Measurements from ENCODE around the gene KPNA5. TPM values are rescaled to one million over a fixed set of nuclear protein-coding genes. Genes with fewer than 3 reads are reported as not detected.
"Not testable (repeated sequence)": the region's sequence is repeated elsewhere in the genome, so short reads cannot be mapped to it uniquely, and the experiment has no call there.

The KPNA5 gene
- total and polyA plus RNA-seq, 7 experiments from 2014 or later: 11.0 to 78.2 (median 34.1) TPM

GRCh38 chr6:116714296-116714695 is 33.3 kb downstream of the KPNA5 start:
- ATAC-seq (no peak), DNase-seq (no peak)
- intact Hi-C loops (cut with micrococcal nuclease): no loop called here
- H3K4me1 Mint-ChIP-seq: peaks cover 3 to 22% (median 14%) of the 10 kb centered on the region in 7 donors
- peaks cover 0 to 57% (median 0%) of the 10 kb centered on the region in 3 experiments for H3K36me3 ChIP-seq (ENCODE audit: control insufficient read depth in 2 of 3, insufficient read depth in 3 of 3, low read length in 3 of 3)
- peaks cover 8 to 65% (median 60%) of the 10 kb centered on the region in 5 donors for H3K36me3 Mint-ChIP-seq
- no peak overlapping the region for H3K4me3 ChIP-seq (ENCODE audit: low read length)
- H3K27me3 Mint-ChIP-seq: no peaks in the 10 kb centered on the region
- ChIA-PET CTCF (no interaction called here), POLR2A (no interaction called here)
- no peaks in the 10 kb centered on the region for H3K4me1 ChIP-seq (ENCODE audit: control insufficient read depth in 2 of 2, insufficient read depth in 2 of 2, low read length in 2 of 2)
- H3K27ac ChIP-seq (ENCODE audit: low read depth, low read length): no peak overlapping the region
- H3K27ac Mint-ChIP-seq: peak overlapping the region in 1 of 9 donors; percentile 1
- no peaks in the 10 kb centered on the region for H3K27me3 ChIP-seq (ENCODE audit: control insufficient read depth in 2 of 2, insufficient read depth in 2 of 2, low read length in 2 of 2)
- H3K4me3 Mint-ChIP-seq: no peak overlapping the region
- H3K9me3 ChIP-seq (ENCODE audit: control insufficient read depth in 2 of 3, low read length in 3 of 3): no peaks in the 10 kb centered on the region
- H3K9me3 Mint-ChIP-seq: no peaks in the 10 kb centered on the region

- peaks cover 3 to 22% (median 14%) of the 10 kb centered on the region in 7 donors for H3K4me1 Mint-ChIP-seq
- DNase-seq (no peak), ATAC-seq (no peak)
- Histone ChIP-seq H3K4me3 (ENCODE audit: low read length) (no peak overlapping the region), H3K27me3 (ENCODE audit: control insufficient read depth in 2 of 2, insufficient read depth in 2 of 2, low read length in 2 of 2) (no peaks in the 10 kb centered on the region), H3K4me1 (ENCODE audit: control insufficient read depth in 2 of 2, insufficient read depth in 2 of 2, low read length in 2 of 2) (no peaks in the 10 kb centered on the region), H3K9me3 (ENCODE audit: control insufficient read depth in 2 of 3, low read length in 3 of 3) (no peaks in the 10 kb centered on the region), H3K36me3 (ENCODE audit: control insufficient read depth in 2 of 3, insufficient read depth in 3 of 3, low read length in 3 of 3) (peaks cover 0 to 60% (median 0%) of the 10 kb centered on the region in 3 experiments), H3K27ac (ENCODE audit: low read depth, low read length) (no peak overlapping the region)
- no peak overlapping the region for H3K4me3 Mint-ChIP-seq
- intact Hi-C loops (cut with micrococcal nuclease): no loop called here
- no peak overlapping the region for H3K27ac Mint-ChIP-seq
- POLR2A ChIA-PET: no interaction called here
- CTCF ChIA-PET: no interaction called here
- H3K36me3 Mint-ChIP-seq: peaks cover 8 to 69% (median 60%) of the 10 kb centered on the region in 5 donors
- H3K27me3 Mint-ChIP-seq: no peaks in the 10 kb centered on the region
- H3K9me3 Mint-ChIP-seq: no peaks in the 10 kb centered on the region
Measured at GRCh38 chr6:116714761-116715160, 33.8 kb downstream of the KPNA5 start.

GRCh38 chr6:116726947-116727346 is 45.9 kb downstream of the KPNA5 start:
- Mint-ChIP-seq H3K27ac (peak overlapping the region in 1 of 9 donors; percentile 58), H3K4me1 (peaks cover 0 to 2% (median 0%) of the 10 kb centered on the region in 7 donors), H3K4me3 (no peak overlapping the region), H3K9me3 (peaks cover 0 to 5% (median 0%) of the 10 kb centered on the region in 11 donors), H3K27me3 (no peaks in the 10 kb centered on the region), H3K36me3 (peaks cover 12 to 80% (median 74%) of the 10 kb centered on the region in 5 donors)
- no peak for ATAC-seq
- Histone ChIP-seq H3K36me3 (ENCODE audit: control insufficient read depth in 2 of 3, insufficient read depth in 3 of 3, low read length in 3 of 3) (peaks cover 10 to 51% (median 19%) of the 10 kb centered on the region in 3 experiments), H3K27me3 (ENCODE audit: control insufficient read depth in 2 of 2, insufficient read depth in 2 of 2, low read length in 2 of 2) (no peaks in the 10 kb centered on the region), H3K9me3 (ENCODE audit: control insufficient read depth in 2 of 3, low read length in 3 of 3) (no peaks in the 10 kb centered on the region), H3K4me1 (ENCODE audit: control insufficient read depth in 2 of 2, insufficient read depth in 2 of 2, low read length in 2 of 2) (no peaks in the 10 kb centered on the region), H3K27ac (ENCODE audit: low read depth, low read length) (no peak overlapping the region), H3K4me3 (ENCODE audit: low read length) (no peak overlapping the region)
- ChIA-PET POLR2A (interaction anchor here (1.0 kb wide), 1 partner anchor 45 kb away, joined by 3 read pairs; no protein-coding TSS in a partner anchor), CTCF (no interaction called here)
- no peak for DNase-seq
- intact Hi-C loops (cut with micrococcal nuclease): loop anchor here in 1 of 2 donors (5.0 kb wide), 1 partner anchor 40 kb away; no protein-coding TSS in a partner anchor

GRCh38 chr6:116730513-116730912 is 49.5 kb downstream of the KPNA5 start:
- Mint-ChIP-seq H3K9me3 (peaks cover 0 to 17% (median 5%) of the 10 kb centered on the region in 11 donors), H3K4me1 (no peaks in the 10 kb centered on the region), H3K27ac (no peak overlapping the region), H3K27me3 (no peaks in the 10 kb centered on the region), H3K36me3 (peaks cover 7 to 74% (median 70%) of the 10 kb centered on the region in 5 donors), H3K4me3 (no peak overlapping the region)
- intact Hi-C loops (cut with micrococcal nuclease): no loop called here
- peaks cover 10 to 47% (median 12%) of the 10 kb centered on the region in 3 experiments for H3K36me3 ChIP-seq (ENCODE audit: control insufficient read depth in 2 of 3, insufficient read depth in 3 of 3, low read length in 3 of 3)
- ATAC-seq: no peak
- POLR2A ChIA-PET: no interaction called here
- CTCF ChIA-PET: no interaction called here
- DNase-seq: no peak
- no peaks in the 10 kb centered on the region for H3K27me3 ChIP-seq (ENCODE audit: control insufficient read depth in 2 of 2, insufficient read depth in 2 of 2, low read length in 2 of 2)
- no peak overlapping the region for H3K27ac ChIP-seq (ENCODE audit: low read depth, low read length)
- H3K9me3 ChIP-seq (ENCODE audit: control insufficient read depth in 2 of 3, low read length in 3 of 3): no peaks in the 10 kb centered on the region
- no peak overlapping the region for H3K4me3 ChIP-seq (ENCODE audit: low read length)
- no peaks in the 10 kb centered on the region for H3K4me1 ChIP-seq (ENCODE audit: control insufficient read depth in 2 of 2, insufficient read depth in 2 of 2, low read length in 2 of 2)

GRCh38 chr6:116737004-116737403 is 56.0 kb downstream of the KPNA5 start:
- no peaks in the 10 kb centered on the region for H3K4me1 ChIP-seq (ENCODE audit: control insufficient read depth in 2 of 2, insufficient read depth in 2 of 2, low read length in 2 of 2)
- peaks cover 15 to 50% (median 40%) of the 10 kb centered on the region in 5 donors for H3K36me3 Mint-ChIP-seq

GRCh38 chr6:116740486-116740885 is 59.5 kb downstream of the KPNA5 start:
- CTCF ChIA-PET; POLR2A ChIA-PET; DNase-seq; H3K4me3 Mint-ChIP-seq; H3K27ac Mint-ChIP-seq; H3K4me3 ChIP-seq (ENCODE audit: low read length); H3K27me3 Mint-ChIP-seq; H3K27me3 ChIP-seq (ENCODE audit: control insufficient read depth in 2 of 2, insufficient read depth in 2 of 2, low read length in 2 of 2); intact Hi-C loops (cut with micrococcal nuclease); H3K4me1 Mint-ChIP-seq; H3K36me3 ChIP-seq (ENCODE audit: control insufficient read depth in 2 of 3, insufficient read depth in 3 of 3, low read length in 3 of 3); ATAC-seq; H3K27ac ChIP-seq (ENCODE audit: low read depth, low read length); H3K4me1 ChIP-seq (ENCODE audit: control insufficient read depth in 2 of 2, insufficient read depth in 2 of 2, low read length in 2 of 2): not testable (repeated sequence)
- peaks cover 9 to 71% (median 42%) of the 10 kb centered on the region in 11 donors for H3K9me3 Mint-ChIP-seq
- H3K36me3 Mint-ChIP-seq: peaks cover 15 to 29% (median 20%) of the 10 kb centered on the region in 5 donors
- peaks cover 0 to 34% (median 0%) of the 10 kb centered on the region in 3 experiments for H3K9me3 ChIP-seq (ENCODE audit: control insufficient read depth in 2 of 3, low read length in 3 of 3)

More at GRCh38 chr6:116737004-116737403, 56.0 kb downstream of the KPNA5 start:
- Histone ChIP-seq H3K27ac (ENCODE audit: low read depth, low read length) (no peak overlapping the region), H3K9me3 (ENCODE audit: control insufficient read depth in 2 of 3, low read length in 3 of 3) (peaks cover 0 to 26% (median 0%) of the 10 kb centered on the region in 3 experiments), H3K27me3 (ENCODE audit: control insufficient read depth in 2 of 2, insufficient read depth in 2 of 2, low read length in 2 of 2) (no peaks in the 10 kb centered on the region), H3K4me3 (ENCODE audit: low read length) (no peak overlapping the region), H3K36me3 (ENCODE audit: control insufficient read depth in 2 of 3, insufficient read depth in 3 of 3, low read length in 3 of 3) (peaks cover 0 to 17% (median 0%) of the 10 kb centered on the region in 3 experiments)
- no peaks in the 10 kb centered on the region for H3K27me3 Mint-ChIP-seq
- ChIA-PET CTCF (no interaction called here), POLR2A (no interaction called here)
- H3K4me1 Mint-ChIP-seq: no peaks in the 10 kb centered on the region
- intact Hi-C loops (cut with micrococcal nuclease): no loop called here
- no peak for ATAC-seq
- DNase-seq: no peak
- H3K9me3 Mint-ChIP-seq: peaks cover 6 to 54% (median 30%) of the 10 kb centered on the region in 11 donors
- no peak overlapping the region for H3K4me3 Mint-ChIP-seq
- no peak overlapping the region for H3K27ac Mint-ChIP-seq

GRCh38 chr6:116741571-116741970 is 60.6 kb downstream of the KPNA5 start:
- Histone ChIP-seq H3K36me3 (ENCODE audit: control insufficient read depth in 2 of 3, insufficient read depth in 3 of 3, low read length in 3 of 3) (peaks cover 0 to 5% (median 0%) of the 10 kb centered on the region in 3 experiments), H3K4me1 (ENCODE audit: control insufficient read depth in 2 of 2, insufficient read depth in 2 of 2, low read length in 2 of 2) (no peaks in the 10 kb centered on the region), H3K4me3 (ENCODE audit: low read length) (no peak overlapping the region), H3K27ac (ENCODE audit: low read depth, low read length) (no peak overlapping the region), H3K9me3 (ENCODE audit: control insufficient read depth in 2 of 3, low read length in 3 of 3) (peaks cover 0 to 27% (median 0%) of the 10 kb centered on the region in 3 experiments), H3K27me3 (ENCODE audit: control insufficient read depth in 2 of 2, insufficient read depth in 2 of 2, low read length in 2 of 2) (no peaks in the 10 kb centered on the region)
- intact Hi-C loops (cut with micrococcal nuclease): no loop called here
- ATAC-seq: no peak
- no peak overlapping the region for H3K4me3 Mint-ChIP-seq
- H3K27ac Mint-ChIP-seq: no peak overlapping the region
- ChIA-PET POLR2A (no interaction called here), CTCF (no interaction called here)
- no peaks in the 10 kb centered on the region for H3K27me3 Mint-ChIP-seq
- no peaks in the 10 kb centered on the region for H3K4me1 Mint-ChIP-seq
- H3K36me3 Mint-ChIP-seq: peaks cover 9 to 19% (median 11%) of the 10 kb centered on the region in 5 donors
- H3K9me3 Mint-ChIP-seq: peaks cover 9 to 67% (median 33%) of the 10 kb centered on the region in 11 donors
- no peak for DNase-seq
